Hepatocyte (in vitro differentiated cells): ENCODE data around the gene MTCH1. TPM values are rescaled to one million over a fixed set of nuclear protein-coding genes. Genes with fewer than 3 reads are reported as not detected.

Experiments
- DNase-seq: peaks from one replicate; pipeline ENCODE4 v3.0.0-alpha.2; 2016; ENCODE audit warnings: low spot score
- H2AFZ ChIP-seq: fragments of 200-600 bp; sonication (generic); 2 replicates; pipeline ENCODE4 v1.6.0; 2016; ENCODE audit warnings: antibody characterized with exemption, mild to moderate bottlenecking
- H3K27ac ChIP-seq: fragments of 200-600 bp; sonication (generic); 2 replicates; pipeline ENCODE4 v1.5.1; 2016; ENCODE audit warnings: mild to moderate bottlenecking
- H3K27me3 ChIP-seq: fragments of 200-600 bp; sonication (generic); 2 replicates; pipeline ENCODE4 v1.6.1; 2016
- H3K36me3 ChIP-seq: fragments of 200-600 bp; sonication (generic); replicated peaks from 2 replicates; pipeline ENCODE4 v1.5.1; 2016; ENCODE audit warnings: low read depth; ENCODE audit not compliant: insufficient read depth
- H3K4me1 ChIP-seq: fragments of 200-600 bp; sonication (generic); 2 replicates; pipeline ENCODE4 v1.5.1; 2016; ENCODE audit warnings: mild to moderate bottlenecking, moderate library complexity; ENCODE audit not compliant: insufficient read depth
- H3K4me2 ChIP-seq: fragments of 200-600 bp; sonication (generic); 2 replicates; pipeline ENCODE4 v1.6.0; 2016
- H3K4me3 ChIP-seq: fragments of 200-600 bp; sonication (generic); 2 replicates; pipeline ENCODE4 v1.5.1; 2016; ENCODE audit warnings: mild to moderate bottlenecking
- H3K79me2 ChIP-seq: fragments of 200-600 bp; sonication (generic); 2 replicates; pipeline ENCODE4 v1.6.0; 2017; ENCODE audit warnings: mild to moderate bottlenecking
- H3K9me2 ChIP-seq: fragments of 200-600 bp; sonication (generic); replicated peaks from 2 replicates; pipeline ENCODE4 v1.6.0; 2017; ENCODE audit warnings: mild to moderate bottlenecking; ENCODE audit not compliant: insufficient read depth
- H3K9me3 ChIP-seq: fragments of 200-600 bp; sonication (generic); 2 replicates; pipeline ENCODE4 v1.5.1; 2016; ENCODE audit warnings: low read depth, mild to moderate bottlenecking
- H4K20me1 ChIP-seq: fragments of 200-600 bp; sonication (generic); 2 replicates; pipeline ENCODE4 v1.6.0; 2016; ENCODE audit warnings: mild to moderate bottlenecking; ENCODE audit not compliant: insufficient read depth, poor library complexity, severe bottlenecking
- CTCF ChIP-seq: fragments of 200-600 bp; sonication (generic); IDR thresholded peaks from 2 replicates; pipeline ENCODE4 v1.5.1; 2016; ENCODE audit warnings: antibody characterized with exemption, mild to moderate bottlenecking; ENCODE audit not compliant: poor library complexity
- EZH2 ChIP-seq: fragments of 200-600 bp; sonication (generic); IDR thresholded peaks from 2 replicates; pipeline ENCODE4 v1.6.1; 2016; ENCODE audit warnings: antibody characterized with exemption, mild to moderate bottlenecking, borderline replicate concordance
- EZH2phosphoT487 ChIP-seq: fragments of 200-600 bp; sonication (generic); IDR thresholded peaks from one replicate; pipeline ENCODE4 v1.6.1; 2018; ENCODE audit warnings: antibody characterized with exemption, mild to moderate bottlenecking, low read depth, moderate library complexity; ENCODE audit not compliant: unreplicated experiment, severe bottlenecking
- WGBS: methylation state at CpG from one replicate; pipeline ENCODE4 v1.1.6; 2016; ENCODE audit warnings: low lambda C conversion rate; ENCODE audit errors: missing lambda C conversion rate; 5-methylcytosine and 5-hydroxymethylcytosine counted together
- polyA plus RNA-seq: library from polyadenylated mRNA; unstranded; fragments of >200 nt; fragmentation: Nextera tagmentation; extraction: Ambion mirVana; gene quantifications from 2 replicates; pipeline ENCODE4 v1.2.1, GENCODE V29; 2016
- total RNA-seq: library from RNA; depleted of rRNA; stranded (reverse); fragments of >200 nt; gene quantifications from 2 replicates; pipeline ENCODE4 v1.2.3, GENCODE V29; 2014

Gene MTCH1
- total and polyA plus RNA-seq, 2 experiments from 2014 or later, result 203 to 395 TPM

- Histone ChIP-seq H2AFZ (no peak overlapping the region), H3K27ac (no peak overlapping the region)
- TF ChIP-seq EZH2phosphoT487 (no peak), EZH2 (no peak), CTCF (no peak)
Observed at GRCh38 chr6:36963451-36964290, 22.3 kb downstream of the MTCH1 start.

GRCh38 chr6:36962874-36963273, 23.1 kb downstream of the MTCH1 start:
- Histone ChIP-seq H3K27me3 (no peaks in the 10 kb centered on the region), H4K20me1 (no peaks in the 10 kb centered on the region), H3K4me3 (no peak overlapping the region), H3K27ac (no peak overlapping the region), H3K4me2 (no peak overlapping the region), H2AFZ (no peak overlapping the region), H3K36me3 (no peaks in the 10 kb centered on the region), H3K4me1 (peaks cover 10% of the 10 kb centered on the region), H3K79me2 (no peaks in the 10 kb centered on the region), H3K9me3 (no peaks in the 10 kb centered on the region), H3K9me2 (no peaks in the 10 kb centered on the region)
- TF ChIP-seq EZH2phosphoT487, result no peak
- TF ChIP-seq EZH2, result no peak
- no peak for TF ChIP-seq CTCF
- peak; percentile 55 for DNase-seq
- WGBS, result 75% methylated on average over 12 of the region's 12 CpGs

More at GRCh38 chr6:36963451-36964290, 22.3 kb downstream of the MTCH1 start:
- H3K4me3 ChIP-seq, result no peak overlapping the region
- DNase-seq, result no peak
- 87% methylated on average over 11 of the region's 11 CpGs for WGBS
- peaks cover 10% of the 10 kb centered on the region for H3K4me1 ChIP-seq
- no peaks in the 10 kb centered on the region for H3K79me2 ChIP-seq
- H3K9me3 ChIP-seq, result no peaks in the 10 kb centered on the region
- H3K9me2 ChIP-seq, result no peaks in the 10 kb centered on the region
- H3K4me2 ChIP-seq, result no peak overlapping the region
- no peaks in the 10 kb centered on the region for H3K36me3 ChIP-seq
- H3K27me3 ChIP-seq, result no peaks in the 10 kb centered on the region
- H4K20me1 ChIP-seq, result no peaks in the 10 kb centered on the region

GRCh38 chr6:36961441-36962435, 24.3 kb downstream of the MTCH1 start:
- no peak for TF ChIP-seq EZH2phosphoT487
- no peak for TF ChIP-seq EZH2
- no peak for TF ChIP-seq CTCF
- H3K27ac ChIP-seq, result no peak overlapping the region
- WGBS, result 88% methylated on average over 40 of the region's 40 CpGs

More at GRCh38 chr6:36961441-36962435, 24.3 kb downstream of the MTCH1 start:
- Histone ChIP-seq H3K9me3 (no peaks in the 10 kb centered on the region), H4K20me1 (no peaks in the 10 kb centered on the region), H3K27me3 (no peaks in the 10 kb centered on the region), H3K4me3 (no peak overlapping the region), H3K4me1 (peaks cover 10% of the 10 kb centered on the region), H3K79me2 (no peaks in the 10 kb centered on the region), H2AFZ (no peak overlapping the region), H3K36me3 (no peaks in the 10 kb centered on the region), H3K4me2 (no peak overlapping the region), H3K9me2 (no peaks in the 10 kb centered on the region)
- DNase-seq, result no peak
